OCI-LY7 (cell line): ENCODE results near the gene COL4A3.

Experiments
- EZH2phosphoT487 ChIP-seq: fragments of 200-600 bp; sonication (generic); IDR thresholded peaks from 2 replicates; pipeline ENCODE4 v1.6.1; 2018; ENCODE audit warnings: low read depth, borderline replicate concordance, mild to moderate bottlenecking, mixed run types, antibody characterized with exemption, low read length, moderate library complexity, mixed read lengths
- TF ChIP-seq, protein P1 (sequence below): fragments of 200-600 bp; sonication (generic); conservative IDR thresholded peaks from 2 replicates; pipeline ENCODE4 v1.5.1; 2014; ENCODE audit warnings: mild to moderate bottlenecking, antibody characterized with exemption, low read length, moderate library complexity, mixed read lengths

GRCh38 chr2:227287771-227288170 lies 123.3 kb downstream of the COL4A3 start:
- TF ChIP-seq, protein P1, sequence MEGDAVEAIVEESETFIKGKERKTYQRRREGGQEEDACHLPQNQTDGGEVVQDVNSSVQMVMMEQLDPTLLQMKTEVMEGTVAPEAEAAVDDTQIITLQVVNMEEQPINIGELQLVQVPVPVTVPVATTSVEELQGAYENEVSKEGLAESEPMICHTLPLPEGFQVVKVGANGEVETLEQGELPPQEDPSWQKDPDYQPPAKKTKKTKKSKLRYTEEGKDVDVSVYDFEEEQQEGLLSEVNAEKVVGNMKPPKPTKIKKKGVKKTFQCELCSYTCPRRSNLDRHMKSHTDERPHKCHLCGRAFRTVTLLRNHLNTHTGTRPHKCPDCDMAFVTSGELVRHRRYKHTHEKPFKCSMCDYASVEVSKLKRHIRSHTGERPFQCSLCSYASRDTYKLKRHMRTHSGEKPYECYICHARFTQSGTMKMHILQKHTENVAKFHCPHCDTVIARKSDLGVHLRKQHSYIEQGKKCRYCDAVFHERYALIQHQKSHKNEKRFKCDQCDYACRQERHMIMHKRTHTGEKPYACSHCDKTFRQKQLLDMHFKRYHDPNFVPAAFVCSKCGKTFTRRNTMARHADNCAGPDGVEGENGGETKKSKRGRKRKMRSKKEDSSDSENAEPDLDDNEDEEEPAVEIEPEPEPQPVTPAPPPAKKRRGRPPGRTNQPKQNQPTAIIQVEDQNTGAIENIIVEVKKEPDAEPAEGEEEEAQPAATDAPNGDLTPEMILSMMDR: no peak
- TF ChIP-seq EZH2phosphoT487: no peak
